ENCODE results near the gene CRTAC1. TPM values are rescaled to one million over a fixed set of nuclear protein-coding genes. Genes with fewer than 3 reads are reported as not detected.

Gene CRTAC1
- total RNA-seq, 1 donor from 2014 or later: 0.66 TPM

- peaks cover 4% of the 10 kb centered on the region for H3K4me1 Mint-ChIP-seq (ENCODE audit: low read depth, unreplicated experiment)
- no peaks in the 10 kb centered on the region for H3K36me3 ChIP-seq (ENCODE audit: insufficient read depth, low read length)
- TF ChIP-seq EZH2 (IDR thresholded peaks at IDR 0.05; ENCODE audit: insufficient read depth, low read length): no peak
- TF ChIP-seq, protein P1, sequence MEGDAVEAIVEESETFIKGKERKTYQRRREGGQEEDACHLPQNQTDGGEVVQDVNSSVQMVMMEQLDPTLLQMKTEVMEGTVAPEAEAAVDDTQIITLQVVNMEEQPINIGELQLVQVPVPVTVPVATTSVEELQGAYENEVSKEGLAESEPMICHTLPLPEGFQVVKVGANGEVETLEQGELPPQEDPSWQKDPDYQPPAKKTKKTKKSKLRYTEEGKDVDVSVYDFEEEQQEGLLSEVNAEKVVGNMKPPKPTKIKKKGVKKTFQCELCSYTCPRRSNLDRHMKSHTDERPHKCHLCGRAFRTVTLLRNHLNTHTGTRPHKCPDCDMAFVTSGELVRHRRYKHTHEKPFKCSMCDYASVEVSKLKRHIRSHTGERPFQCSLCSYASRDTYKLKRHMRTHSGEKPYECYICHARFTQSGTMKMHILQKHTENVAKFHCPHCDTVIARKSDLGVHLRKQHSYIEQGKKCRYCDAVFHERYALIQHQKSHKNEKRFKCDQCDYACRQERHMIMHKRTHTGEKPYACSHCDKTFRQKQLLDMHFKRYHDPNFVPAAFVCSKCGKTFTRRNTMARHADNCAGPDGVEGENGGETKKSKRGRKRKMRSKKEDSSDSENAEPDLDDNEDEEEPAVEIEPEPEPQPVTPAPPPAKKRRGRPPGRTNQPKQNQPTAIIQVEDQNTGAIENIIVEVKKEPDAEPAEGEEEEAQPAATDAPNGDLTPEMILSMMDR (IDR thresholded peaks at IDR 0.05; ENCODE audit: insufficient read depth, low read depth, low read length): no peak
- H3K9me3 Mint-ChIP-seq (ENCODE audit: unreplicated experiment): peaks cover 2% of the 10 kb centered on the region
- H3K27me3 ChIP-seq (ENCODE audit: insufficient read depth, low read length): peaks cover 14% of the 10 kb centered on the region
- no peak overlapping the region for H3K4me3 ChIP-seq (ENCODE audit: insufficient read depth, low read depth, low read length)
- DNase-seq (ENCODE audit: low read depth) (no peak), FAIRE-seq (no peak)
- no peaks in the 10 kb centered on the region for H3K36me3 Mint-ChIP-seq (ENCODE audit: low read depth, unreplicated experiment)
- peaks cover 46% of the 10 kb centered on the region for H3K27me3 Mint-ChIP-seq (ENCODE audit: low read depth, unreplicated experiment)
- no peak overlapping the region for H2AFZ ChIP-seq (ENCODE audit: low read depth, low read length)
- H3K79me2 ChIP-seq (ENCODE audit: insufficient read depth, low read length): no peaks in the 10 kb centered on the region
- no peaks in the 10 kb centered on the region for H4K20me1 ChIP-seq (ENCODE audit: insufficient read depth, low read length)
- H3K9ac ChIP-seq (ENCODE audit: low read length): no peak overlapping the region
- no peaks in the 10 kb centered on the region for H3K9me3 ChIP-seq (ENCODE audit: insufficient read depth, low read depth, low read length)
- H3K4me3 Mint-ChIP-seq (ENCODE audit: unreplicated experiment): no peak overlapping the region
- H3K27ac ChIP-seq (ENCODE audit: low read depth, low read length): no peak overlapping the region
- no peak overlapping the region for H3K4me2 ChIP-seq (ENCODE audit: low read length)
- H3K4me1 ChIP-seq (ENCODE audit: insufficient read depth, low read length): peaks cover 10% of the 10 kb centered on the region
- H3K27ac Mint-ChIP-seq (ENCODE audit: unreplicated experiment): no peak overlapping the region
Observed at GRCh38 chr10:97879241-97879640, 151.2 kb downstream of the CRTAC1 start.

DNA sequence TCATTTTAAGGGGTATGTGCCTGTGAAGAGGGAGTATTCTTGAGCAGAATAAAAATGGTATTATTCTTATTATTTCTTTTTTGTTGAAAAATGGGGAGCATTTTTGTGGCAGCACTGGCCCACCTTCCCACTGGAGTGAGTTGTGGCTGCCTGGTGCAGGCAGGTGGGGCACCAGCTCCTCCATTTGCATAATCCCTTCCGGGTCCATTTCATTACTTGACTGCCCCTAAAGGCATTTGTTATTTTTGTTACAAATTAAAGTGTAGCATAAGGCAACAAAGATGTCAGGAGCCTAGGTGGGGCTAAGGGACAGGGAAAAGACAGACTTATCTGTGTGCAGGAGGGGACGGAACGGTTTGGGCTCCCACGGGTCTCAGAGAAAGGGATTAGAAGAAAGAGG, 154.0 kb downstream of the CRTAC1 start:
- Histone ChIP-seq H3K27ac (ENCODE audit: low read depth, low read length) (no peak overlapping the region), H3K4me1 (ENCODE audit: insufficient read depth, low read length) (no peaks in the 10 kb centered on the region), H3K9me3 (ENCODE audit: insufficient read depth, low read depth, low read length) (no peaks in the 10 kb centered on the region), H3K79me2 (ENCODE audit: insufficient read depth, low read length) (no peaks in the 10 kb centered on the region), H4K20me1 (ENCODE audit: insufficient read depth, low read length) (no peaks in the 10 kb centered on the region), H3K36me3 (ENCODE audit: insufficient read depth, low read length) (no peaks in the 10 kb centered on the region), H3K4me3 (ENCODE audit: insufficient read depth, low read depth, low read length) (no peak overlapping the region), H3K27me3 (ENCODE audit: insufficient read depth, low read length) (peaks cover 35% of the 10 kb centered on the region), H3K9ac (ENCODE audit: low read length) (no peak overlapping the region), H3K4me2 (ENCODE audit: low read length) (no peak overlapping the region), H2AFZ (ENCODE audit: low read depth, low read length) (no peak overlapping the region)
- Mint-ChIP-seq H3K27ac (ENCODE audit: unreplicated experiment) (no peak overlapping the region), H3K36me3 (ENCODE audit: low read depth, unreplicated experiment) (no peaks in the 10 kb centered on the region), H3K9me3 (ENCODE audit: unreplicated experiment) (peaks cover 2% of the 10 kb centered on the region), H3K4me1 (ENCODE audit: low read depth, unreplicated experiment) (no peaks in the 10 kb centered on the region), H3K4me3 (ENCODE audit: unreplicated experiment) (no peak overlapping the region), H3K27me3 (ENCODE audit: low read depth, unreplicated experiment) (peaks cover 53% of the 10 kb centered on the region)
- FAIRE-seq: no peak
- DNase-seq (ENCODE audit: low read depth): no peak
- TF ChIP-seq, protein P1 (IDR thresholded peaks at IDR 0.05; ENCODE audit: insufficient read depth, low read depth, low read length): no peak
- TF ChIP-seq EZH2 (IDR thresholded peaks at IDR 0.05; ENCODE audit: insufficient read depth, low read length): no peak

- Histone ChIP-seq H2AFZ (ENCODE audit: low read depth, low read length) (no peak overlapping the region), H4K20me1 (ENCODE audit: insufficient read depth, low read length) (no peaks in the 10 kb centered on the region), H3K4me3 (ENCODE audit: insufficient read depth, low read depth, low read length) (no peak overlapping the region), H3K36me3 (ENCODE audit: insufficient read depth, low read length) (no peaks in the 10 kb centered on the region), H3K27me3 (ENCODE audit: insufficient read depth, low read length) (peaks cover 45% of the 10 kb centered on the region), H3K79me2 (ENCODE audit: insufficient read depth, low read length) (no peaks in the 10 kb centered on the region), H3K4me2 (ENCODE audit: low read length) (no peak overlapping the region), H3K4me1 (ENCODE audit: insufficient read depth, low read length) (no peaks in the 10 kb centered on the region), H3K9me3 (ENCODE audit: insufficient read depth, low read depth, low read length) (no peaks in the 10 kb centered on the region), H3K27ac (ENCODE audit: low read depth, low read length) (no peak overlapping the region), H3K9ac (ENCODE audit: low read length) (no peak overlapping the region)
- no peak overlapping the region for H3K27ac Mint-ChIP-seq (ENCODE audit: unreplicated experiment)
- H3K36me3 Mint-ChIP-seq (ENCODE audit: low read depth, unreplicated experiment): no peaks in the 10 kb centered on the region
- DNase-seq (ENCODE audit: low read depth) (no peak), FAIRE-seq (no peak)
- H3K4me1 Mint-ChIP-seq (ENCODE audit: low read depth, unreplicated experiment): no peaks in the 10 kb centered on the region
- no peak for TF ChIP-seq EZH2 (IDR thresholded peaks at IDR 0.05; ENCODE audit: insufficient read depth, low read length)
- TF ChIP-seq, protein P1 (IDR thresholded peaks at IDR 0.05; ENCODE audit: insufficient read depth, low read depth, low read length): no peak
- H3K27me3 Mint-ChIP-seq (ENCODE audit: low read depth, unreplicated experiment): peaks cover 50% of the 10 kb centered on the region
- peaks cover 2% of the 10 kb centered on the region for H3K9me3 Mint-ChIP-seq (ENCODE audit: unreplicated experiment)
- no peak overlapping the region for H3K4me3 Mint-ChIP-seq (ENCODE audit: unreplicated experiment)
Observed at GRCh38 chr10:97875391-97875790, 155.0 kb downstream of the CRTAC1 start.

Data from astrocyte (in vitro differentiated cells and primary cell).